Fibroblast of villous mesenchyme (primary cell): ENCODE data around the gene CASKIN1. TPM values are rescaled to one million over a fixed set of nuclear protein-coding genes. Genes with fewer than 3 reads are reported as not detected.
A peak's percentile ranks its signal among the peaks of the same experiment; 100 is the strongest.

ENCODE experiments used
- DNase-seq: peaks from one replicate; pipeline ENCODE4 v3.0.0-alpha.2; 2010; ENCODE audit warnings: low read depth
- H3K4me3 ChIP-seq: 2 replicates; pipeline ENCODE4 v1.5.1; 2011; ENCODE audit warnings: low read depth, mild to moderate bottlenecking, low read length
- CTCF ChIP-seq: IDR thresholded peaks from 2 replicates; pipeline ENCODE4 v1.5.1; 2012; ENCODE audit warnings: low read depth, mild to moderate bottlenecking, low read length; ENCODE audit not compliant: insufficient read depth
- total RNA-seq: library from RNA; depleted of rRNA; stranded (reverse); fragments of >200 nt; gene quantifications from 2 replicates; pipeline ENCODE4 v1.2.3, GENCODE V29; 2012

The CASKIN1 gene
- total RNA-seq, 1 donor = 0.86 TPM

GRCh38 chr16:2213817-2214718, 17.7 kb upstream of the CASKIN1 start:
- peak overlapping the region; percentile 65 for H3K4me3 ChIP-seq
- TF ChIP-seq CTCF = no peak
- DNase-seq = peak; percentile 14

GRCh38 chr16:2212362-2213324, 16.2 kb upstream of the CASKIN1 start:
- TF ChIP-seq CTCF = no peak
- DNase-seq = no peak
- peak overlapping the region; percentile 65 for H3K4me3 ChIP-seq

- no peak overlapping the region for H3K4me3 ChIP-seq
- no peak for DNase-seq
- no peak for TF ChIP-seq CTCF
Measured at GRCh38 chr16:2211923-2212347, 15.5 kb upstream of the CASKIN1 start.

- H3K4me3 ChIP-seq = no peak within 1 kb of the TSS
- no peak for DNase-seq
- no peak for TF ChIP-seq CTCF
Measured at GRCh38 chr16:2210386-2211365, 14.3 kb upstream of the CASKIN1 start, which contains the start of gene BRICD5. TSS of gene BRICD5 (minus strand) at chr16:2210863. CDS start at chr16:2210833, 30 bp downstream.

GRCh38 chr16:2210009-2210332, 13.6 kb upstream of the CASKIN1 start:
- no peak for TF ChIP-seq CTCF
- no peak overlapping the region for H3K4me3 ChIP-seq
- DNase-seq = no peak
